ENCODE measurements around the gene TCF4.

DNA sequence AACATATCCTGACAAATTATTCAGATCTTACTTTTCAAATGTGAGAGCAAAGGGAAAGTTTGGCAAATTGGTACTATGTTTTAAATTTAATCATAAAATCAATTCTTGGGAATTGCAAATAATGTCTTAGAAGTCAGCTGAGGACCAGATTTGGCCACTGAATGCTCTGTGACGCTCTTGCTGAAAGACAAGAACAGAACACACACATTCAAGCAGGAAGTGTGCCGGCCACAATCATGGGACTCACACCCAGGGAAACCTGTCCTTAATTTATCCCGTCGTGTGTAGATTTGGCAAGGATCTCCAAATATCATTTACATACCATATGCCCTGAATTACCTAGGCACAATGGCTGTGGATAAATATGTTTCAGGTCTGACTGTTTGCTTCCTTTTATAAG, 253.1 kb downstream of the TCF4 start:
- TF ChIP-seq, protein P1, sequence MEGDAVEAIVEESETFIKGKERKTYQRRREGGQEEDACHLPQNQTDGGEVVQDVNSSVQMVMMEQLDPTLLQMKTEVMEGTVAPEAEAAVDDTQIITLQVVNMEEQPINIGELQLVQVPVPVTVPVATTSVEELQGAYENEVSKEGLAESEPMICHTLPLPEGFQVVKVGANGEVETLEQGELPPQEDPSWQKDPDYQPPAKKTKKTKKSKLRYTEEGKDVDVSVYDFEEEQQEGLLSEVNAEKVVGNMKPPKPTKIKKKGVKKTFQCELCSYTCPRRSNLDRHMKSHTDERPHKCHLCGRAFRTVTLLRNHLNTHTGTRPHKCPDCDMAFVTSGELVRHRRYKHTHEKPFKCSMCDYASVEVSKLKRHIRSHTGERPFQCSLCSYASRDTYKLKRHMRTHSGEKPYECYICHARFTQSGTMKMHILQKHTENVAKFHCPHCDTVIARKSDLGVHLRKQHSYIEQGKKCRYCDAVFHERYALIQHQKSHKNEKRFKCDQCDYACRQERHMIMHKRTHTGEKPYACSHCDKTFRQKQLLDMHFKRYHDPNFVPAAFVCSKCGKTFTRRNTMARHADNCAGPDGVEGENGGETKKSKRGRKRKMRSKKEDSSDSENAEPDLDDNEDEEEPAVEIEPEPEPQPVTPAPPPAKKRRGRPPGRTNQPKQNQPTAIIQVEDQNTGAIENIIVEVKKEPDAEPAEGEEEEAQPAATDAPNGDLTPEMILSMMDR (conservative IDR thresholded peaks at IDR 0.05; ENCODE audit: low read length): no peak
- TF ChIP-seq EZH2phosphoT487 (IDR thresholded peaks at IDR 0.05; ENCODE audit: borderline replicate concordance, low read depth, low read length): no peak

All from OCI-LY7 (cell line).